ENCODE data around the gene MSH2.

GRCh38 chr2:47479863-47480262 lies 76.9 kb downstream of the MSH2 start:
- TF ChIP-seq, protein P1, sequence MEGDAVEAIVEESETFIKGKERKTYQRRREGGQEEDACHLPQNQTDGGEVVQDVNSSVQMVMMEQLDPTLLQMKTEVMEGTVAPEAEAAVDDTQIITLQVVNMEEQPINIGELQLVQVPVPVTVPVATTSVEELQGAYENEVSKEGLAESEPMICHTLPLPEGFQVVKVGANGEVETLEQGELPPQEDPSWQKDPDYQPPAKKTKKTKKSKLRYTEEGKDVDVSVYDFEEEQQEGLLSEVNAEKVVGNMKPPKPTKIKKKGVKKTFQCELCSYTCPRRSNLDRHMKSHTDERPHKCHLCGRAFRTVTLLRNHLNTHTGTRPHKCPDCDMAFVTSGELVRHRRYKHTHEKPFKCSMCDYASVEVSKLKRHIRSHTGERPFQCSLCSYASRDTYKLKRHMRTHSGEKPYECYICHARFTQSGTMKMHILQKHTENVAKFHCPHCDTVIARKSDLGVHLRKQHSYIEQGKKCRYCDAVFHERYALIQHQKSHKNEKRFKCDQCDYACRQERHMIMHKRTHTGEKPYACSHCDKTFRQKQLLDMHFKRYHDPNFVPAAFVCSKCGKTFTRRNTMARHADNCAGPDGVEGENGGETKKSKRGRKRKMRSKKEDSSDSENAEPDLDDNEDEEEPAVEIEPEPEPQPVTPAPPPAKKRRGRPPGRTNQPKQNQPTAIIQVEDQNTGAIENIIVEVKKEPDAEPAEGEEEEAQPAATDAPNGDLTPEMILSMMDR (IDR thresholded peaks at IDR 0.05; ENCODE audit: low read length): no peak
- no peak for TF ChIP-seq EZH2 (optimal IDR thresholded peaks at IDR 0.05; ENCODE audit: low read depth, low read length)

Data from MM.1S (cell line).